H9 (cell line): ENCODE measurements around the gene CTNNA1. TPM values are rescaled to one million over a fixed set of nuclear protein-coding genes. Genes with fewer than 3 reads are reported as not detected.

Experiments
- DNase-seq: peaks from one replicate; pipeline ENCODE4 v3.0.0-alpha.2; 2017
- H2AFZ ChIP-seq: one replicate; pipeline ENCODE4 v1.6.1; 2013; ENCODE audit warnings: mild to moderate bottlenecking, low read length, control low read depth, moderate library complexity
- H2AK5ac ChIP-seq: 2 replicates; pipeline ENCODE4 v1.6.1; 2013; ENCODE audit warnings: low read length, control low read depth, mixed read lengths; ENCODE audit not compliant: insufficient read length
- H2BK120ac ChIP-seq: one replicate; pipeline ENCODE4 v1.6.1; 2013; ENCODE audit warnings: low read depth, mild to moderate bottlenecking, low read length, control low read depth, inconsistent platforms; ENCODE audit not compliant: poor library complexity, severe bottlenecking
- H2BK12ac ChIP-seq: 2 replicates; pipeline ENCODE4 v1.6.1; 2013; ENCODE audit warnings: low read length, control low read depth, mixed read lengths, low read depth; ENCODE audit not compliant: insufficient read length
- H2BK15ac ChIP-seq: 2 replicates; pipeline ENCODE4 v1.6.1; 2013; ENCODE audit warnings: low read depth, low read length, control low read depth
- H2BK20ac ChIP-seq: one replicate; pipeline ENCODE4 v1.6.1; 2013; ENCODE audit warnings: low read depth, mild to moderate bottlenecking, low read length, control low read depth, inconsistent platforms; ENCODE audit not compliant: poor library complexity, severe bottlenecking
- H2BK5ac ChIP-seq: 2 replicates; pipeline ENCODE4 v1.6.1; 2013; ENCODE audit warnings: low read length, control low read depth, mixed read lengths; ENCODE audit not compliant: insufficient read length
- H3K14ac ChIP-seq: 2 replicates; pipeline ENCODE4 v1.6.1; 2013; ENCODE audit warnings: low read length, control low read depth; ENCODE audit not compliant: insufficient read depth
- H3K18ac ChIP-seq: 2 replicates; pipeline ENCODE4 v1.6.1; 2013; ENCODE audit warnings: low read depth, mild to moderate bottlenecking, mixed read lengths, low read length, control low read depth; ENCODE audit not compliant: insufficient read length
- H3K23ac ChIP-seq: 2 replicates; pipeline ENCODE4 v1.6.1; 2013; ENCODE audit warnings: low read length, control low read depth, mixed read lengths, low read depth; ENCODE audit not compliant: insufficient read length
- H3K23me2 ChIP-seq: 2 replicates; pipeline ENCODE4 v1.6.1; 2013; ENCODE audit warnings: low read depth, mild to moderate bottlenecking, mixed read lengths, low read length, control low read depth; ENCODE audit not compliant: insufficient read length, poor library complexity, severe bottlenecking
- H3K27ac ChIP-seq: 2 replicates; pipeline ENCODE4 v1.5.1; 2013; ENCODE audit warnings: low read length, control low read depth, mixed read lengths, low read depth; ENCODE audit not compliant: insufficient read length
- H3K27me3 ChIP-seq: 2 replicates; pipeline ENCODE4 v1.6.1; 2013; ENCODE audit warnings: low read length, control low read depth, inconsistent platforms; ENCODE audit not compliant: insufficient read depth
- H3K4ac ChIP-seq: 2 replicates; pipeline ENCODE4 v1.6.1; 2013; ENCODE audit warnings: low read depth, mild to moderate bottlenecking, control low read depth, inconsistent platforms, low read length, moderate library complexity
- H3K4me1 ChIP-seq: 2 replicates; pipeline ENCODE4 v1.6.1; 2013; ENCODE audit warnings: low read length, control low read depth, inconsistent platforms; ENCODE audit not compliant: insufficient read depth
- H3K4me2 ChIP-seq: 2 replicates; pipeline ENCODE4 v1.6.1; 2013; ENCODE audit warnings: low read length, control low read depth, mixed read lengths; ENCODE audit not compliant: insufficient read length, insufficient read depth
- H3K56ac ChIP-seq: 2 replicates; pipeline ENCODE4 v1.6.1; 2013; ENCODE audit warnings: low read depth, mild to moderate bottlenecking, mixed read lengths, low read length, control low read depth; ENCODE audit not compliant: insufficient read length
- H3K79me1 ChIP-seq: 2 replicates; pipeline ENCODE4 v1.6.1; 2013; ENCODE audit warnings: low read depth, mild to moderate bottlenecking, moderate library complexity, low read length, control low read depth, inconsistent platforms; ENCODE audit not compliant: insufficient read depth, poor library complexity, severe bottlenecking
- H3K79me2 ChIP-seq: 2 replicates; pipeline ENCODE4 v1.6.1; 2013; ENCODE audit warnings: low read length, control low read depth, inconsistent platforms; ENCODE audit not compliant: insufficient read depth
- H3K9ac ChIP-seq: 2 replicates; pipeline ENCODE4 v1.6.1; 2013; ENCODE audit warnings: low read length, control low read depth, mixed read lengths; ENCODE audit not compliant: insufficient read length; ENCODE audit errors: extremely low read depth
- H3K9me3 ChIP-seq: one replicate; pipeline ENCODE4 v1.6.1; 2013; ENCODE audit warnings: low read depth, low read length, inconsistent platforms; ENCODE audit not compliant: control insufficient read depth
- H3T11ph ChIP-seq: one replicate; pipeline ENCODE4 v1.6.1; 2013; ENCODE audit warnings: mild to moderate bottlenecking, low read length, control low read depth, inconsistent platforms
- H4K20me1 ChIP-seq: one replicate; pipeline ENCODE4 v1.6.1; 2013; ENCODE audit not compliant: control insufficient read depth, insufficient read length, insufficient read depth
- H4K5ac ChIP-seq: 2 replicates; pipeline ENCODE4 v1.6.1; 2013; ENCODE audit warnings: low read depth, mild to moderate bottlenecking, mixed read lengths, low read length, control low read depth; ENCODE audit not compliant: insufficient read length
- H4K8ac ChIP-seq: replicated peaks from 2 replicates; pipeline ENCODE4 v1.6.1; 2013; ENCODE audit warnings: low read length, control low read depth, mixed read lengths, low read depth; ENCODE audit not compliant: insufficient read length
- H4K91ac ChIP-seq: 2 replicates; pipeline ENCODE4 v1.6.1; 2013; ENCODE audit warnings: low read depth, mild to moderate bottlenecking, moderate library complexity, mixed read lengths, low read length, control low read depth; ENCODE audit not compliant: insufficient read length
- H3K27ac Mint-ChIP-seq, 3 experiments: 2 replicates in 2 of 3; 3 replicates in 1 of 3; pipeline ENCODE4 v1.8.0; 2020 to 2021; ENCODE audit warnings: mixed read lengths in 3 of 3, mild to moderate bottlenecking in 1 of 3, moderate library complexity in 1 of 3
- H3K27me3 Mint-ChIP-seq: 2 replicates; pipeline ENCODE4 v1.8.0; 2021; ENCODE audit warnings: low read depth, mild to moderate bottlenecking, moderate library complexity, mixed read lengths
- H3K36me3 Mint-ChIP-seq, 3 experiments: 2 replicates in 2 of 3; 3 replicates in 1 of 3; pipeline ENCODE4 v1.8.0; 2020 to 2021; ENCODE audit warnings: low read depth in 3 of 3, mixed read lengths in 3 of 3; ENCODE audit not compliant: insufficient read depth in 1 of 3
- H3K4me1 Mint-ChIP-seq, 2 experiments: 2 replicates each; pipeline ENCODE4 v1.8.0; 2020; ENCODE audit warnings: mixed read lengths in 2 of 2
- H3K4me3 Mint-ChIP-seq, 2 experiments: 2 replicates in 1 of 2; 3 replicates in 1 of 2; pipeline ENCODE4 v1.8.0; 2020 to 2021; ENCODE audit warnings: mild to moderate bottlenecking in 2 of 2, mixed read lengths in 2 of 2, moderate library complexity in 1 of 2
- H3K9me3 Mint-ChIP-seq, 2 experiments: 2 replicates in 1 of 2; 3 replicates in 1 of 2; pipeline ENCODE4 v1.8.0; 2020; ENCODE audit warnings: mild to moderate bottlenecking in 2 of 2, mixed read lengths in 2 of 2, moderate library complexity in 1 of 2
- WGBS: extraction: QIAGEN DNeasy Blood & Tissue Kit; methylation state at CpG from one replicate; pipeline ENCODE4 v1.1.7; 2013; ENCODE audit warnings: missing lambda C conversion rate, low lambda C conversion rate, mixed read lengths; ENCODE audit not compliant: insufficient read length; ENCODE audit errors: extremely low coverage; 5-methylcytosine and 5-hydroxymethylcytosine counted together
- total RNA-seq: library from RNA; stranded (reverse); gene quantifications from 2 replicates; pipeline ENCODE4 v1.2.1, GENCODE V29; 2021
- TF ChIP-seq, protein P1 (sequence below): fragments of 200-600 bp; sonication (generic); conservative IDR thresholded peaks from 3 replicates; pipeline ENCODE4 v1.8.0; 2021; ENCODE audit warnings: antibody characterized with exemption, mild to moderate bottlenecking

Gene CTNNA1
- total RNA-seq, 1 experiment from 2014 or later: 354 TPM

DNA sequence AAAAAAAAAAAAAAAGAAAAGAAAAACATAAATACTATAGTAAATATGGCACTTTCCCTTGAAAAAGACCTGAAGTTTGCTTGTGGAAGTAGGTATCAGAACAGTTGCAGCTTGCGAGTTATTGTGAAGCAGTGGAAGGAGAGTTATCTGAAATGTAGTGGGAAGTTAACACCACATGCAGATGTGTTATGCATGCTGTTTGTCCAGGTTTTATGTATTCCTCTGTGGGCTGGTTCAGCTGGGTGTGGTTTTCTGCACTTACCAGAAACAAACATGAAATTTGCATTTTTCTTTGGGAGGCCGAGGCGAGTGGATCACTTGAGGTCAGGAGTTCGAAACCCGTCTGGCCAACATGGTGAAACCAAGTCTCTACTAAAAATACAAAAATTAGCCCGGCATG, 42.1 kb upstream of the CTNNA1 start:
- no peak overlapping the region for H3K27ac ChIP-seq
- no peak overlapping the region for H2BK120ac ChIP-seq
- no peaks in the 10 kb centered on the region for H4K20me1 ChIP-seq
- H4K5ac ChIP-seq: no peak overlapping the region
- Mint-ChIP-seq H3K4me3 (no peak overlapping the region), H3K27ac (no peak overlapping the region; a peak in 1 of 7 replicates), H3K9me3 (no peaks in the 10 kb centered on the region), H3K27me3 (no peaks in the 10 kb centered on the region), H3K36me3 (no peaks in the 10 kb centered on the region), H3K4me1 (peaks cover 36% of the 10 kb centered on the region in 2 experiments)
- no peak overlapping the region for H3K14ac ChIP-seq
- no peaks in the 10 kb centered on the region for H3K23me2 ChIP-seq
- no peak overlapping the region for H3K4me2 ChIP-seq
- no peaks in the 10 kb centered on the region for H3K9me3 ChIP-seq
- H3K79me1 ChIP-seq: no peaks in the 10 kb centered on the region
- WGBS: no CpG with 5 or more reads among the region's 6 CpGs
- no peak overlapping the region for H2BK15ac ChIP-seq
- H3K4ac ChIP-seq: no peak overlapping the region
- H3T11ph ChIP-seq: no peak overlapping the region
- no peak overlapping the region for H3K18ac ChIP-seq
- H2BK12ac ChIP-seq: no peak overlapping the region
- no peak for DNase-seq
- H2AFZ ChIP-seq: no peak overlapping the region
- H2BK5ac ChIP-seq: no peak overlapping the region
- H3K4me1 ChIP-seq: peaks cover 10% of the 10 kb centered on the region; the same call in 1 of the 2 replicates
- TF ChIP-seq, protein P1, sequence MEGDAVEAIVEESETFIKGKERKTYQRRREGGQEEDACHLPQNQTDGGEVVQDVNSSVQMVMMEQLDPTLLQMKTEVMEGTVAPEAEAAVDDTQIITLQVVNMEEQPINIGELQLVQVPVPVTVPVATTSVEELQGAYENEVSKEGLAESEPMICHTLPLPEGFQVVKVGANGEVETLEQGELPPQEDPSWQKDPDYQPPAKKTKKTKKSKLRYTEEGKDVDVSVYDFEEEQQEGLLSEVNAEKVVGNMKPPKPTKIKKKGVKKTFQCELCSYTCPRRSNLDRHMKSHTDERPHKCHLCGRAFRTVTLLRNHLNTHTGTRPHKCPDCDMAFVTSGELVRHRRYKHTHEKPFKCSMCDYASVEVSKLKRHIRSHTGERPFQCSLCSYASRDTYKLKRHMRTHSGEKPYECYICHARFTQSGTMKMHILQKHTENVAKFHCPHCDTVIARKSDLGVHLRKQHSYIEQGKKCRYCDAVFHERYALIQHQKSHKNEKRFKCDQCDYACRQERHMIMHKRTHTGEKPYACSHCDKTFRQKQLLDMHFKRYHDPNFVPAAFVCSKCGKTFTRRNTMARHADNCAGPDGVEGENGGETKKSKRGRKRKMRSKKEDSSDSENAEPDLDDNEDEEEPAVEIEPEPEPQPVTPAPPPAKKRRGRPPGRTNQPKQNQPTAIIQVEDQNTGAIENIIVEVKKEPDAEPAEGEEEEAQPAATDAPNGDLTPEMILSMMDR: no peak
- no peak overlapping the region for H3K9ac ChIP-seq
- H3K27me3 ChIP-seq: no peaks in the 10 kb centered on the region
- H3K56ac ChIP-seq: no peak overlapping the region
- H2AK5ac ChIP-seq: no peak overlapping the region
- H4K91ac ChIP-seq: no peak overlapping the region
- no peaks in the 10 kb centered on the region for H3K79me2 ChIP-seq
- no peak overlapping the region for H4K8ac ChIP-seq
- H3K23ac ChIP-seq: no peak overlapping the region
- H2BK20ac ChIP-seq: no peak overlapping the region
